CD14-positive monocyte (primary cell): ENCODE data around the gene PTPRN2. TPM values are rescaled to one million over a fixed set of nuclear protein-coding genes. Genes with fewer than 3 reads are reported as not detected.

ENCODE experiments used
- DNase-seq, 3 donors: peaks; one replicate each; pipeline ENCODE4 v3.0.0-alpha.2; 2011 to 2022
- H2AFZ ChIP-seq: 2 replicates; pipeline ENCODE4 v1.6.0; 2012; ENCODE audit warnings: mild to moderate bottlenecking, low read depth, low read length, inconsistent platforms; ENCODE audit not compliant: insufficient read depth, poor library complexity, severe bottlenecking
- H3K27ac ChIP-seq, 2 donors: 1 replicate in 1 of 2; 2 replicates in 1 of 2; pipeline ENCODE4 v1.5.1; 2012 to 2013; ENCODE audit warnings: low read length in 2 of 2, control low read depth in 1 of 2, inconsistent platforms in 1 of 2, low read depth in 1 of 2, mild to moderate bottlenecking in 1 of 2
- H3K27me3 ChIP-seq, 2 donors: one replicate each; pipeline versions ENCODE4 v1.6.0 to v1.6.1; 2011 to 2013; ENCODE audit warnings: low read length in 2 of 2; ENCODE audit not compliant: control insufficient read depth in 2 of 2, insufficient read depth in 2 of 2
- H3K36me3 ChIP-seq, 2 donors: replicated peaks in 1 of 2; 1 replicate in 1 of 2; 2 replicates in 1 of 2; pipeline versions ENCODE4 v1.5.1 to v1.6.1; 2012 to 2013; ENCODE audit warnings: low read length in 2 of 2, control low read depth in 1 of 2, inconsistent platforms in 1 of 2, mild to moderate bottlenecking in 1 of 2; ENCODE audit not compliant: insufficient read depth in 2 of 2, control insufficient read depth in 1 of 2
- H3K4me1 ChIP-seq, 2 donors: 1 replicate in 1 of 2; 2 replicates in 1 of 2; pipeline versions ENCODE4 v1.5.1 to v1.6.1; 2012 to 2013; ENCODE audit warnings: low read length in 2 of 2, control low read depth in 1 of 2, inconsistent platforms in 1 of 2, mild to moderate bottlenecking in 1 of 2, moderate library complexity in 1 of 2; ENCODE audit not compliant: insufficient read depth in 2 of 2, control insufficient read depth in 1 of 2
- H3K4me2 ChIP-seq: replicated peaks from 2 replicates; pipeline ENCODE3; 2012; ENCODE audit warnings: low read length, moderate library complexity, mild to moderate bottlenecking; ENCODE audit not compliant: poor library complexity, severe bottlenecking; ENCODE audit errors: extremely low read depth
- H3K4me3 ChIP-seq, 3 experiments: fragments of 200-600 bp in 1 of 3; sonication (generic) in 1 of 3; replicated peaks in 1 of 3; 1 replicate in 2 of 3; 2 replicates in 1 of 3; pipeline ENCODE4 v1.5.1; 2011 to 2013; ENCODE audit warnings: low read length in 3 of 3, mild to moderate bottlenecking in 3 of 3, control low read depth in 2 of 3, low read depth in 2 of 3, inconsistent platforms in 1 of 3, moderate library complexity in 1 of 3
- H3K79me2 ChIP-seq: 2 replicates; pipeline ENCODE4 v1.6.0; 2012; ENCODE audit warnings: mild to moderate bottlenecking, control low read depth, inconsistent platforms, low read length, moderate library complexity; ENCODE audit not compliant: insufficient read depth
- H3K9ac ChIP-seq: 2 replicates; pipeline ENCODE4 v1.6.0; 2017; ENCODE audit warnings: low read length, mild to moderate bottlenecking; ENCODE audit not compliant: insufficient read depth, poor library complexity, severe bottlenecking
- H3K9me3 ChIP-seq, 2 donors: replicated peaks in 1 of 2; 1 replicate in 1 of 2; 2 replicates in 1 of 2; pipeline versions ENCODE4 v1.5.1 to v1.6.1; 2012 to 2013; ENCODE audit warnings: low read length in 2 of 2, control low read depth in 1 of 2; ENCODE audit not compliant: control insufficient read depth in 1 of 2, insufficient read depth in 1 of 2
- H4K20me1 ChIP-seq: 2 replicates; pipeline ENCODE4 v1.6.0; 2012; ENCODE audit warnings: mild to moderate bottlenecking, low read length, control low read depth, moderate library complexity; ENCODE audit not compliant: insufficient read depth
- H3K27ac Mint-ChIP-seq, 7 donors: one replicate each; pipeline ENCODE4 v1.8.0; 2020; ENCODE audit warnings: mild to moderate bottlenecking in 7 of 7, mixed read lengths in 7 of 7, moderate library complexity in 6 of 7, inconsistent platforms in 2 of 7
- H3K27me3 Mint-ChIP-seq, 3 donors: one replicate each; pipeline ENCODE4 v1.8.0; 2021 to 2022; ENCODE audit warnings: low read depth in 3 of 3, mild to moderate bottlenecking in 3 of 3, mixed read lengths in 3 of 3, moderate library complexity in 3 of 3, inconsistent platforms in 1 of 3
- H3K36me3 Mint-ChIP-seq, 2 donors: one replicate each; pipeline ENCODE4 v1.8.0; 2020; ENCODE audit warnings: mixed read lengths in 2 of 2, inconsistent platforms in 1 of 2, mild to moderate bottlenecking in 1 of 2
- H3K4me1 Mint-ChIP-seq: one replicate; pipeline ENCODE4 v1.8.0; 2020; ENCODE audit warnings: mild to moderate bottlenecking, mixed read lengths
- H3K4me3 Mint-ChIP-seq, 2 donors: one replicate each; pipeline ENCODE4 v1.8.0; 2020; ENCODE audit warnings: mild to moderate bottlenecking in 2 of 2, mixed read lengths in 2 of 2, moderate library complexity in 1 of 2
- H3K9me3 Mint-ChIP-seq, 7 donors: one replicate each; pipeline ENCODE4 v1.8.0; 2020 to 2022; ENCODE audit warnings: mixed read lengths in 7 of 7, mild to moderate bottlenecking in 6 of 7, moderate library complexity in 6 of 7, inconsistent platforms in 2 of 7
- CTCF ChIP-seq: fragments of 200-600 bp; IDR thresholded peaks from one replicate; pipeline ENCODE4 v1.8.0; 2022; ENCODE audit warnings: antibody characterized with exemption, mild to moderate bottlenecking
- WGBS: methylation state at CpG from one replicate; pipeline ENCODE4 v1.1.5; 2013; ENCODE audit warnings: missing lambda C conversion rate; ENCODE audit not compliant: insufficient coverage; 5-methylcytosine and 5-hydroxymethylcytosine counted together
- intact Hi-C, 2 donors: fragments of 100-400 bp; cut with micrococcal nuclease; formaldehyde crosslinking; loops; one replicate each; pipeline versions ENCODE4 v1.15.0 to v1.15.1; 2023
- polyA plus RNA-seq, 3 donors: library from polyadenylated mRNA; depleted of rRNA in 1 of 3; unstranded in 2 of 3; stranded (reverse) in 1 of 3; fragments of 300-500 nt in 2 of 3; fragments of >200 nt in 1 of 3; fragmentation: Illumina TruSeq in 2 of 3; gene quantifications; 1 replicate in 2 of 3; 2 replicates in 1 of 3; pipeline ENCODE4 v1.2.3, GENCODE V29; 2012 to 2021

PTPRN2 gene
- polyA plus RNA-seq, 3 donors, result 0.25 to 1.4 (median 0.97) TPM

DNA sequence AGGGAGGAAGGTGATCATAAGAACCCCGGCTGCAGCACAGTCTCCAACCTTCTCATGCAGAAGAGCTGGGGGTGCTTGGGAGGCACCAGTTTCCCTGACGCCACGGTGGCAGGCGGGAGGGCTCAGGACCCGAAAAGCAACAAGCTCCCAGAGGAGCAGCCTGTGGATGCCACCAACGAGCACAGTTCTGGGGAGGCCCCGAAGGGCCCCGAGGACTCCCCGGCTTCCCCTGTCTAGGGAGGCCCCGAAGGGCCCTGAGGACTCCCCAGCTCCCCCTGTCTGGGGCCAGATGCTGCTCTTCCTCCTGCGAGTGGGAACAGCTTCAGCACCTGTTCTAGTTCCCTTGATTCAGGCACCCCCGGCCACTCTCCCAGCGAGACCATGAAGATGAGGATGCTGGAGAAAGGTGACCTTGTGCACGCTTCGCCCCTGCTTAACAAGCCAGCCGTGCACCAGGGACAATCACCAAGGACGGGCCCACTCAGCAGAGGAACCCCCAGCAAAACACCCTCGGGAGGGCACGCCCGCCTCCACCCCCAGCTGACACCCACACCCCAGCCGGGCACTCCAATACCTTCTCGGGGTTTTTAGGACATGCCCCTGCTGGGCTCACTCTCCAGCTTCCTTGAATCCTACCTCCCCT is 112.5 kb downstream of the PTPRN2 start:
- peaks cover 21% of the 10 kb centered on the region for H3K4me1 Mint-ChIP-seq

DNA sequence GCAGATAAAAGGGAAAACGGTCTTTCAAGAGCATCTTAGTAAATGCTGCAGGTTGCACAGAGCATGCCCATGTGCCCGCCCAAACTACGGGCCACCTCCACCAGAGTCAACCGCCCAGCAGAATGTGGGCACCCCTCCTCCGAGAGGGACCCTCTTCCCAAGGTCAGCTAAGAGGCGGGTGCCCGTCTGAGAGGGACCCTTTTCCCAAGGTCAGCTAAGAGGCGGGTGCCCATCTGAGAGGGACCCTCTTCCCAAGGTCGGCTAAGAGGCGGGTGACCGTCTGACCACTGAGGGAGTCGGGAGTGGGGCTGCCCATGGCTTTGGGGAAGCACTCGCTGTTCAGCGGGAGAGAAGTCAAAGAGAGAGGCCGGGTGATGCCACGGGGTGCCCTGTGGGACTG is 113.1 kb downstream of the PTPRN2 start:
- Mint-ChIP-seq H3K4me3 (no peak overlapping the region), H3K27me3 (peaks cover 4 to 24% (median 24%) of the 10 kb centered on the region in 3 donors), H3K4me1 (peaks cover 27% of the 10 kb centered on the region), H3K36me3 (no peaks in the 10 kb centered on the region), H3K9me3 (peaks cover 0 to 2% (median 0%) of the 10 kb centered on the region in 7 donors), H3K27ac (peak overlapping the region in 1 of 7 donors; percentile 42)
- peaks cover 26 to 32% of the 10 kb centered on the region in 2 donors for H3K4me1 ChIP-seq
- no peak overlapping the region for H3K27ac ChIP-seq
- WGBS, result 80% methylated on average over 16 of the region's 16 CpGs
- H3K27me3 ChIP-seq, result no peaks in the 10 kb centered on the region
- no peaks in the 10 kb centered on the region for H3K9me3 ChIP-seq
- H3K79me2 ChIP-seq, result no peaks in the 10 kb centered on the region
- no peaks in the 10 kb centered on the region for H4K20me1 ChIP-seq
- no peak overlapping the region for H3K9ac ChIP-seq
- no peak overlapping the region for H3K4me3 ChIP-seq
- no peak overlapping the region for H3K4me2 ChIP-seq
- no peak for DNase-seq
- H3K36me3 ChIP-seq, result no peaks in the 10 kb centered on the region
- no peak overlapping the region for H2AFZ ChIP-seq
- TF ChIP-seq CTCF, result no peak
- intact Hi-C loops, result no loop called here

More for the DNA sequence above, 112.5 kb downstream of the PTPRN2 start:
- peaks cover 19 to 25% of the 10 kb centered on the region in 2 donors for H3K4me1 ChIP-seq
- H3K9me3 Mint-ChIP-seq, result peaks cover 0 to 2% (median 0%) of the 10 kb centered on the region in 7 donors
- no peak overlapping the region for H3K27ac ChIP-seq
- H3K36me3 Mint-ChIP-seq, result no peaks in the 10 kb centered on the region
- WGBS, result 89% methylated on average over 20 of the region's 22 CpGs
- H3K9me3 ChIP-seq, result no peaks in the 10 kb centered on the region
- no peaks in the 10 kb centered on the region for H3K27me3 ChIP-seq
- no peak overlapping the region for H2AFZ ChIP-seq
- H3K79me2 ChIP-seq, result no peaks in the 10 kb centered on the region
- intact Hi-C loops, result no loop called here
- no peak overlapping the region for H3K4me3 ChIP-seq
- no peaks in the 10 kb centered on the region for H4K20me1 ChIP-seq
- H3K27ac Mint-ChIP-seq, result no peak overlapping the region
- H3K9ac ChIP-seq, result no peak overlapping the region
- H3K4me2 ChIP-seq, result no peak overlapping the region
- peaks cover 4 to 24% (median 24%) of the 10 kb centered on the region in 3 donors for H3K27me3 Mint-ChIP-seq
- no peak overlapping the region for H3K4me3 Mint-ChIP-seq
- no peak for DNase-seq
- TF ChIP-seq CTCF, result no peak
- no peaks in the 10 kb centered on the region for H3K36me3 ChIP-seq
